Endothelial cell (in vitro differentiated cells): ENCODE measurements around the gene SLC41A2. TPM values are rescaled to one million over a fixed set of nuclear protein-coding genes. Genes with fewer than 3 reads are reported as not detected.

Experiments used
- DNase-seq: peaks from one replicate; pipeline ENCODE4 v3.0.0; 2021; ENCODE audit warnings: low spot score
- H3K27ac Mint-ChIP-seq: one replicate; pipeline ENCODE4 v1.8.0; 2021; ENCODE audit warnings: mixed read lengths, inconsistent platforms; ENCODE audit not compliant: unreplicated experiment
- H3K27me3 Mint-ChIP-seq: one replicate; pipeline ENCODE4 v1.8.0; 2021; ENCODE audit warnings: mild to moderate bottlenecking, moderate library complexity, mixed read lengths, inconsistent platforms; ENCODE audit not compliant: unreplicated experiment
- H3K36me3 Mint-ChIP-seq: one replicate; pipeline ENCODE4 v1.8.0; 2021; ENCODE audit warnings: mild to moderate bottlenecking, low read depth, mixed read lengths, inconsistent platforms; ENCODE audit not compliant: unreplicated experiment
- H3K4me1 Mint-ChIP-seq: one replicate; pipeline ENCODE4 v1.8.0; 2021; ENCODE audit warnings: mild to moderate bottlenecking, mixed read lengths, inconsistent platforms; ENCODE audit not compliant: unreplicated experiment
- H3K4me3 Mint-ChIP-seq: one replicate; pipeline ENCODE4 v1.8.0; 2021; ENCODE audit warnings: mild to moderate bottlenecking, mixed read lengths, inconsistent platforms; ENCODE audit not compliant: unreplicated experiment
- H3K9me3 Mint-ChIP-seq: one replicate; pipeline ENCODE4 v1.8.0; 2021; ENCODE audit warnings: mixed read lengths, inconsistent platforms; ENCODE audit not compliant: unreplicated experiment
- total RNA-seq: library from RNA; stranded (reverse); fragmentation: NEBNext Ultra II Directional; extraction: Animal tissue kit (Norgen Biotek cat#: 25700); gene quantifications from one replicate; pipeline ENCODE4 v1.2.1, GENCODE V29; 2021; ENCODE audit not compliant: unreplicated experiment
- TF ChIP-seq, protein P1 (sequence below): fragments of 200-600 bp; sonication (generic); IDR thresholded peaks from one replicate; pipeline ENCODE4 v1.5.0; 2021; ENCODE audit warnings: antibody characterized with exemption; ENCODE audit not compliant: unreplicated experiment

SLC41A2 gene
- total RNA-seq, 1 donor from 2014 or later: 2.5 TPM

DNA sequence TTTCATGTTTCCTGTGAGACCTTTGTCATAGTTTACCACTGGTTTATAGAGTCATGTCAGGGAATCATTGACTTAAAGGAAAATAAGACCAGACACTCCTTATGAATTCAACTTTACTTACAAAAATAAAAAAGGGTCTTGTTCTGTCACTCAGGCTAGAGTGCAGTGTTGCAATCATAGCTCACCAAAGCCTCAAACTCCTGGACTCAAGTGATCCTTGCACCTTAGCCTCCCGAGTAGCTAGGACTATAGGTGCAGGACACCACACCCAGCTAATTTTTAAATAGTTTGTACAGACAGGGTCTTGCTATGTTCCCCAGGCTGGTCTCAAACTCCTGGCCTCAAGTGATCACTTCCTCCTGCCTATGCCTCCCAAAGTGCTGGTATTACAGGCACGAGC, 19.0 kb downstream of the SLC41A2 start:
- Mint-ChIP-seq H3K27ac (no peak overlapping the region), H3K9me3 (no peaks in the 10 kb centered on the region), H3K4me1 (no peaks in the 10 kb centered on the region), H3K27me3 (no peaks in the 10 kb centered on the region), H3K36me3 (no peaks in the 10 kb centered on the region), H3K4me3 (no peak overlapping the region)
- TF ChIP-seq, protein P1, sequence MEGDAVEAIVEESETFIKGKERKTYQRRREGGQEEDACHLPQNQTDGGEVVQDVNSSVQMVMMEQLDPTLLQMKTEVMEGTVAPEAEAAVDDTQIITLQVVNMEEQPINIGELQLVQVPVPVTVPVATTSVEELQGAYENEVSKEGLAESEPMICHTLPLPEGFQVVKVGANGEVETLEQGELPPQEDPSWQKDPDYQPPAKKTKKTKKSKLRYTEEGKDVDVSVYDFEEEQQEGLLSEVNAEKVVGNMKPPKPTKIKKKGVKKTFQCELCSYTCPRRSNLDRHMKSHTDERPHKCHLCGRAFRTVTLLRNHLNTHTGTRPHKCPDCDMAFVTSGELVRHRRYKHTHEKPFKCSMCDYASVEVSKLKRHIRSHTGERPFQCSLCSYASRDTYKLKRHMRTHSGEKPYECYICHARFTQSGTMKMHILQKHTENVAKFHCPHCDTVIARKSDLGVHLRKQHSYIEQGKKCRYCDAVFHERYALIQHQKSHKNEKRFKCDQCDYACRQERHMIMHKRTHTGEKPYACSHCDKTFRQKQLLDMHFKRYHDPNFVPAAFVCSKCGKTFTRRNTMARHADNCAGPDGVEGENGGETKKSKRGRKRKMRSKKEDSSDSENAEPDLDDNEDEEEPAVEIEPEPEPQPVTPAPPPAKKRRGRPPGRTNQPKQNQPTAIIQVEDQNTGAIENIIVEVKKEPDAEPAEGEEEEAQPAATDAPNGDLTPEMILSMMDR: no peak
- no peak for DNase-seq

DNA sequence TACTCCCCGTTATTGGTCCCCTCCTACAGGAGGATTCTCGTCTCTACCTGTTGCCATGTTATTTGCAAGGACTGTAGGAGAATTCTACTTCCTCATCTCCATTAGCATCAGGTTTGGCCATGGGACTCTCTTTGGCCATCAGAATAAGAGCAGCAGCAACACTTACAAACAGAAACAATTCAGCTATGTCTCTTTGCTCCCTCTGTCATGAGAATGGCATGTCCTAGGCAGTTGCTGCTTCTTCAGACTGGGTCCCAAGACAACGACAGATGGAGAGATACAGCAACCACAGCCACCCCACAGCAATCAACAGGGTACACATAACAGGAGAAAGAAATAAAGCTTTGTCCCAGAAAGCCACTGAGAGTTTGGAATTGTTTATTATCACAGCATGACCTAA, 19.7 kb downstream of the SLC41A2 start:
- no peak overlapping the region for H3K27ac Mint-ChIP-seq
- H3K9me3 Mint-ChIP-seq: no peaks in the 10 kb centered on the region
- DNase-seq: no peak
- no peaks in the 10 kb centered on the region for H3K4me1 Mint-ChIP-seq
- H3K4me3 Mint-ChIP-seq: no peak overlapping the region
- no peaks in the 10 kb centered on the region for H3K27me3 Mint-ChIP-seq
- TF ChIP-seq, protein P1: no peak
- no peaks in the 10 kb centered on the region for H3K36me3 Mint-ChIP-seq

GRCh38 chr12:104935886-104936285, 22.2 kb downstream of the SLC41A2 start:
- Mint-ChIP-seq H3K4me1 (no peaks in the 10 kb centered on the region), H3K27ac (no peak overlapping the region), H3K36me3 (no peaks in the 10 kb centered on the region), H3K27me3 (no peaks in the 10 kb centered on the region), H3K4me3 (no peak overlapping the region), H3K9me3 (no peaks in the 10 kb centered on the region)
- TF ChIP-seq, protein P1: no peak
- no peak for DNase-seq

- Mint-ChIP-seq H3K27ac (no peak overlapping the region), H3K9me3 (no peaks in the 10 kb centered on the region), H3K4me1 (no peaks in the 10 kb centered on the region), H3K4me3 (no peak overlapping the region), H3K36me3 (no peaks in the 10 kb centered on the region), H3K27me3 (no peaks in the 10 kb centered on the region)
- TF ChIP-seq, protein P1: no peak
- DNase-seq: no peak
Measured at GRCh38 chr12:104933778-104934177, 24.3 kb downstream of the SLC41A2 start.

DNA sequence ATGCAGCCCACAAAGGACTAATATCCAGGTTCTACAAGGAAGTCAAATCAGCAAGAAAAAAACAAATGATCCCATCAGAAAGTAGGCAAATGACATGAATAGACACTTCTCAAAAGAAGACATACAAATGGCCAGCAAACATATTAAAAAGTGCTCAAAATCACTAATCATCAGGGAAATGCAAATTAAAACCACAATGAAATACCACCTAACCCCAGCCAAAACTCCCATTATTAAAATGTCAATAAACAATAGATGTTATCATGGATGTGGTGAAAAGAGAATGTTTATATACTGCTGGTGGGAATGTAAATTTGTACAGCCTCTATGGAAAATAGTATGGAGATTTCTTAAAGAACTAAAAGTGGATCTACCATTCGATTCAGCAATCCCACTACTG, 25.0 kb downstream of the SLC41A2 start:
- Mint-ChIP-seq H3K4me1 (no peaks in the 10 kb centered on the region), H3K9me3 (no peaks in the 10 kb centered on the region), H3K27ac (no peak overlapping the region), H3K27me3 (no peaks in the 10 kb centered on the region), H3K4me3 (no peak overlapping the region), H3K36me3 (no peaks in the 10 kb centered on the region)
- TF ChIP-seq, protein P1: no peak
- DNase-seq: no peak
